SH-SY5Y (cell line): ENCODE measurements around the gene TRAF3.

Source experiments
- GATA2 ChIP-seq: IDR thresholded peaks from 2 replicates; pipeline ENCODE4 v1.6.1; 2011; ENCODE audit warnings: mild to moderate bottlenecking, low read depth, low read length
- GATA3 ChIP-seq: IDR thresholded peaks from 2 replicates; pipeline ENCODE4 v1.6.1; 2011; ENCODE audit warnings: low read depth, mild to moderate bottlenecking, low read length, moderate library complexity

- TF ChIP-seq GATA3, result no peak
- TF ChIP-seq GATA2, result no peak
Measured at GRCh38 chr14:102796661-102797190, 19.5 kb downstream of the TRAF3 start.
